Left cardiac atrium (tissue), 4 donors: ENCODE results near the gene ATP6V1G2. TPM values are rescaled to one million over a fixed set of nuclear protein-coding genes. Genes with fewer than 3 reads are reported as not detected.
A peak's percentile ranks its signal among the peaks of the same experiment; 100 is the strongest.
"Not testable (repeated sequence)": the region's sequence is repeated elsewhere in the genome, so short reads cannot be mapped to it uniquely, and the experiment has no call there.

Experiments used
- ATAC-seq, 2 donors: fragments of 200-7000 bp; cut with Tn5 transposase; one replicate each; pipeline ENCODE4 v1.9.1; 2020; ENCODE audit warnings: mild to moderate bottlenecking in 2 of 2, moderate library complexity in 2 of 2
- DNase-seq: peaks from one replicate; pipeline ENCODE4 v3.0.0-alpha.2; 2020
- intact Hi-C, 2 donors: fragments of 100-400 bp; cut with DNase I; formaldehyde crosslinking; loops; one replicate each; pipeline versions ENCODE4 v1.14.1 to v1.15.1; 2022 to 2023
- total RNA-seq, 2 donors: library from RNA; stranded (reverse); fragmentation: NEBNext Ultra II Directional; extraction: Animal tissue kit (Norgen Biotek cat#: 25700); gene quantifications; one replicate each; pipeline ENCODE4 v1.2.1, GENCODE V29; 2021
- donor health status: DM: no; HTN: yes; CAD: no.
- donor health status: DM: no; HTN: yes; CAD: no; lungs with severe emphysema.
- donor health status: DM: yes; HTN: yes; CAD: no.
- donor health status: Dilated cardiomyopathy.

The ATP6V1G2 gene
- total RNA-seq, 2 donors from 2014 or later = 1.9 to 2.7 TPM

DNA sequence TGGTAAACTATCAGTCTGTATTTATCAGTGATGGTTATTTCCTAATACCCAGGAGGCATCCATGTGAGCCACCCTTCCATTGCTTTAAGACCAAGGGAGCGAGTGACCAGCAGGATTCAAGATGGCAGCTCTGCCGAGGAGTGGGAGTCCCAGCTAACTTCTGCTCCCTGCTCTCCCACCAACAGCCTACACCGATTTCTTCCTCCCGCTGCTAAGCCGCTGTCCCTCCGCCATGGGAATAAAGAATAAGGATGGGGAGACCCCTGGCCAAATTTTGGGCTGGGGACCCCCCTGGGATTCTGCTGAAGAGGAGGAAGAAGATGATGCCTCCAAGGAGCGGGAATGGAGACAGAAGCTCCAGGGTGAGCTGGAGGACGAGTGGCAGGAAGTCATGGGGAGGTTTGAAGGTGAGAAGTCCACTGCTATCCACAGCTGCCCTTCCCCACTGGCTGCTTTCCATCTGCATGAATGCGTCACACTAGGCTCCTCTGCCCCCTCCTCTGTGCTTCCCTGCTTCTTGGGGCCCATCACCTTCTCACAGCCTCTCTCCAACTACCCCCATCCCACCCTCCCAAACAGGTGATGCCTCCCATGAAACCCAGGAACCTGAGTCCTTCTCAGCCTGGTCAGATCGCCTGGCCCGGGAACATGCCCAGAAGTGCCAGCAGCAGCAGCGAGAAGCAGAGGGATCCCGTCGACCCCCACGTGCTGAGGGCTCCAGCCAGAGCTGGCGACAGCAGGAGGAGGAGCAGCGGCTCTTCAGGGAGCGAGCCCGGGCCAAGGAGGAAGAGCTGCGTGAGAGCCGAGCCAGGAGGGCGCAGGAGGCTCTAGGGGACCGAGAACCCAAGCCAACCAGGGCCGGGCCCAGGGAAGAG lies 11.3 kb upstream of the ATP6V1G2 start:
- ATAC-seq (no peak), DNase-seq (no peak)
- intact Hi-C loops = no loop called here

DNA sequence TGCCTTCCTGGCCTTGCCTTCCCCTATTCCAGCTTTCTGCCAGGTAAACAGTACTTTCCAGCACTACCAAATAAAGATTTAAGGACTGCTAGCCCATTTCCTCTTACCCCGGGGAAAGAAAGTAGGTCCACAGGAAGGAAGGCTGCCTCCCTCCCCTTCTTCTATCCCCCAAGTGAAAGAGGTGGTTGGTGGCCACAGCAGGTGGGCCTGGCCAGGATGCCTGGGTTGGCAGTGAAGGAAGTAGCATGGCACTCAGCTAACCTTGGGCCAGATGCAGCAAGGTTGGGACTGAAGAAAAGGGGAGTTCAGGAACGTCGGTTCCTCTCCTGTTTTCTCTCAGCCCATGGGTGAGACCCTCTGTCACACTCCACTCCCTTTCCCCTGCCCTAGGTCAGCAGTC lies 9.9 kb upstream of the ATP6V1G2 start:
- intact Hi-C loops = no loop called here
- DNase-seq (no peak), ATAC-seq (no peak)

DNA sequence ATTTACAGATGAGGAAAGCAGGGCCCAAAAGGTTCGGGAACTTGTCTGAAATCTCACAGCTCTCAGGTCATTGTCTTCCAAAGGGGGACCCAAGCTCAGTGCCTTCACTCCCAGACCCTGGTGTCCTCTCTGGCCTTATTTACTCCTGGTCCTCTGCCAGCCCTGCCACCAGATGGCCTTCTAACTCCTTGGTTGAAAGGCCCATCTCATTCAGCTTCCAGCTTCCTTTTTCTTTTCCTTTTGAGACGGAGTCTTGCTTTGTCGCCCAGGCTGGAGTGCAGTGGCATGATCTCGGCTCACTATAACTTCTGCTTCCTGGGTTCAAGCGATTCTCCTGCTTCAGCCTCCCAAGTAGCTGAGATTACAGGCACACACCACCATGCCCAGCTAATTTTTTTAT lies 5.0 kb upstream of the ATP6V1G2 start:
- DNase-seq, ATAC-seq: not testable (repeated sequence)
- intact Hi-C loops = loop anchor here in 1 of 2 donors (5.0 kb wide), 1 partner anchor 46 kb away; no protein-coding TSS in a partner anchor

- intact Hi-C loops = loop anchor here in 1 of 2 donors (5.0 kb wide), 1 partner anchor 34 kb away; the partner anchor contains the start of gene LTB
- no peak for DNase-seq
- no peak for ATAC-seq
Measured at GRCh38 chr6:31548544-31548873, 2.1 kb upstream of the ATP6V1G2 start.

- ATAC-seq (no peak), DNase-seq (peak; percentile 45)
- intact Hi-C loops = loop anchor here in 1 of 2 donors (5.0 kb wide), 1 partner anchor 34 kb away; the partner anchor contains the start of gene LTB
Measured at GRCh38 chr6:31547727-31548543, 1.5 kb upstream of the ATP6V1G2 start.

GRCh38 chr6:31546958-31547726 lies 734 bp upstream of the ATP6V1G2 start, which contains the start of gene NFKBIL1:
TSS of gene NFKBIL1 (plus strand) at chr6:31547608. CDS start at chr6:31547695, 87 bp downstream.
- peak; percentile 97 for DNase-seq
- intact Hi-C loops = loop anchor here in 1 of 2 donors (1.0 to 5.0 kb wide), 2 partner anchors 35 to 51 kb away; partner anchors contain the start of gene LTB
- peak; percentile 97 to 98 for ATAC-seq

DNA sequence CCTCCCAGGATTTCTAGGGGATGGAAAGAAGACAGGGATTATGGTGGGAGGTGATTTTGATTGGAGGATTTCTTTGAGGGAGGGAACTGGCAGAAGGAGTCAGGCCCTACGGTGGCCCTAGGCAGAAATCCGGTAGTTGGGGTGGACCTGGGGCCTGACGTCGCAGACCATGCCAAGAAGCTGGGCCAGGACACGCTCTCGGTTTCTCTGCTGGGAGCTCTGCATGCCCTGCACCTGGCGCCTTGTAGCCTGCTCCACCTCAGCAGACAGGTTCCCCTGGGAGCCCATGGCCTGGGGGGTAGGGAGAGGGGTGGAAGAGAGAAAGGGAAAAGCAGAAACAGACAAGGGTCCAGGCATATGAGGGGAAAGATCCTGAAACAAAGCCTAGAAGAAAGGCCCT lies 1.1 kb downstream of the ATP6V1G2 start:
- DNase-seq = no peak
- ATAC-seq = no peak
- intact Hi-C loops = loop anchor here in 1 of 2 donors (5.0 kb wide), 1 partner anchor 37 kb away; the partner anchor contains the start of gene LTB

DNA sequence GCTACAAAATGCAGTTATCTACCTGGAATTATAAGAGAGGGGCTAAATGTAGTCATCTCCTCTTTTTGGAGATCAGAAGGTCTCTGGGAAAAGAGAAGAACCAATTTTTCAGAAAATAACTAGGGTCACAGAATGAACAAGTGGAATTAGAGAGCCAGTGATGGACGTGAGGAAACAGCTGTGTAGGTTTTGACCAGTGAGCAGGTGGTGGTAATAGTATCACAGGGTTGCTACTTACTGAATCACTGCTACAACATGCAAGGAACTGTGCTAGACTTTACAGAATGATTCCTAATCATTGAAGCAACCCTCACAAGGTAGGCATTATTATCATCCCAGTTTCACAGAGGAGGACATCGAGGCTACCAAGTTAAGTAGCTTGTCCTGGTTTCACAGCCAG lies 1.7 kb downstream of the ATP6V1G2 start:
- ATAC-seq (no peak), DNase-seq (no peak)
- intact Hi-C loops = loop anchor here in 1 of 2 donors (5.0 kb wide), 2 partner anchors 38 to 47 kb away; partner anchors contain the start of genes LTB and MICB

DNA sequence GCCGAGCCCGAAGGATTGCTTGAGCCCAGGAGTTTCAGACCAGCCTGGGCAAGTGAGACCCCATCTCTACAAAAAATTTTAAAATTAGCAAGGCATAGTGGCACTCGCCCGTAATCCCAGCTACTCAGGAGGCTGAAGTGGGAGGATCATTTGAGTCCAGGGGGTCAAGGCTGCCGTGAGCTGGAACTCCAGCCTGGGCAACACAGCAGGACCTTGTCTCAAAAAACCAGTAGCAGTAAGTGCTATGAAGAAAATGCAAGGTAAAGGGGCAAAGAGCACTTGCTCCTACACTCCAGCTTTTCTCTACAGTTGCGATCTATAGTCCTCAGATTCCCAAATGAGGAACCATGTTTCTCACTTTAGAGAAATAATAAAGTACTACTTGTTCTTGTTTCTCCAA lies 2.8 kb downstream of the ATP6V1G2 start:
- DNase-seq (no peak), ATAC-seq (no peak)
- intact Hi-C loops = loop anchor here in 1 of 2 donors (5.0 kb wide), 1 partner anchor 46 kb away; the partner anchor contains the start of gene MICB

DNA sequence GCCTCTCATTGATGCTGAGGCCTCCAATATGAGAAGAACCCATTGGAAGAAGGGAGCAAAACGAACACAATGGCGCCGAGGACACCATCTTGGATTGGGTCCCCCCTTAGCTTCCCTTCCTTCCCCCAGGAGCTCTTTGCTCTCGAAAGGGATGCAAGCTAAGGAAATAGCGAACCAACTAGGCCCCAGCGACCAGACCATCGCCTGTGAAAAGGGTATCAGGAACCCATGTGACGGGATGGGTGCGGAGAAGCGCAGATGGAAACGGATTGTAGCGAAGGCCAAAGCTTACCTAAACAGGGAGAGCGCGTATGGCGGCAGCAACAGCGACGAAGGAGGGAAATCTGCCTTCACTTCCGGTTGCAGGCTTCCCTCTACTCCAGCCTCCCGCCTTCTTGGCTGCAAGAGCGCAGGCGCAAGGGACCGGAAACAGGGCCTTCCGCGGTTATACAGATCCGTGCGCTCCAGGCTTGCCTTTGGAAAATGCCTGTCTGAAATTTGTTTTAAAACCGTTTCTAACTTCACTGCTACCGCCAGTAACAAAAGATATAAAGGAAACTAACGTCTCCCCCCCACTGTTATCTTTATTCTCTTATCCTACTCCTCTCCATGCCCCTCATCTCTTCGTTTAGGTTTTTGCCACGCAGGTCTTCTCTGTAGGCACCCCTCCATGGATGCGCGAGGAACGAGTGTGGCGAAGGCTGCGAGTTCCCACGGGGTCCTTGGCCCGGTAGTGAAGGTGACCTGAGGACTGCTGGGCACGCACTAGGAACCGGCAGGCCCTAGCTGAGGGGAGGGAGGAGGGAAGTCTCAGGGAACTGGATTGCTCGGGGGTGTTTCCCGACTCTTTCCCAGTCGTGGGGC lies 4.5 kb downstream of the ATP6V1G2 start, which contains the start of gene DDX39B:
Gene DDX39B (minus strand): TSS at position 346 of the 864 bp plus-strand sequence. CDS start 1,471 bp downstream, outside the sequence.
- intact Hi-C loops = loop anchor here in 1 of 2 donors (5.0 kb wide), 1 partner anchor 45 kb away; the partner anchor contains the start of gene MICB
- DNase-seq (peak; percentile 96), ATAC-seq (peak; percentile 93 to 94)

DNA sequence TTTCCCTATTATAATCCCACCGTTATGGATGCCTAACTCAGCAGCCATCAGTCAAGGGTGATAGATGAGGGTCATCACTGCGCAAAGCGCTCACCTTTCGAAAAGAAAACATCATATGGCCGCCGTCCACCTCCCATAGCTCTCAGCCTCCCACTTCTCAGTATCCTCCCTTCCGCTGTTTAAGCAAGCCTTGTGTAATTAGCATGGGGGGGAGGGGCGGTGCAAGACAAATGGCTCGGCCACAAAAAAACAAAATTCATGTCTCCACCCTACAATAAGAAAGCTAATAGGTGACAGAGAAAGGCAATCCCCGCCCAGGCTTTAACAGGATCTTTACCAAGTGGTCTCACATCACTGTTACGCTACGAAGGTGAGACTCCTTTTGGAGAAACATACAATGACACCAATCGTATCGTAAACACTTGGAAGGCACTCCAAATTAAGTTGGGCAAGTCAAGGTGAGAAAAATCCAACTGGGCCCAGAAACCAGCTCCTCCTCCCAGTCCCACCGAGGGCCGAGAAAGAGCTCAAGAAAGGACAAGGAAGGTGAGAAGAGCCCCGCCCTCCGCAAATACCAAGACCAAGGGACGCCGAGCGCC lies 5.2 kb downstream of the ATP6V1G2 start:
- peak; percentile 31 to 47 for ATAC-seq
- intact Hi-C loops = loop anchor here in 1 of 2 donors (5.0 kb wide), 1 partner anchor 44 kb away; the partner anchor contains the start of gene MICB
- peak; percentile 65 for DNase-seq

DNA sequence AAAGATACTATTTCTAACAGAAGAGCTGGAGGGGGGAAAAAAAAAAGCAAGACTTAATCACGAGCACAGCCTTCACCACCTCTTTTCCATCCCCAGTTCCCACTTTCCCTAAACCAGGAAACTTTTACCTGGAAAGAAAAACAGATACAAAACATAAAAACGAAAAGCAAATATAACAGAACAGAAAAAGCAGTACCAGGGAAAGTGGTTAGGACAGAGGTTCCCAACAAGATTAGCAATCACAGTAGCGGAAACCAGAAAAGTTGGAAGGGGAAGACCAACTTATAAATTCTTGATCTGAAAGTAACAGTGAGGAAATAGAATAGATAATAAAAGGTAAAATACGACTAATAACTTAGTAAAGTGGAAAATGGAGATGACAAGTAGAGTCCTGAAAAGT lies 5.8 kb downstream of the ATP6V1G2 start:
- DNase-seq = no peak
- ATAC-seq = no peak
- intact Hi-C loops = loop anchor here in 1 of 2 donors (5.0 kb wide), 1 partner anchor 43 kb away; the partner anchor contains the start of gene MICB

DNA sequence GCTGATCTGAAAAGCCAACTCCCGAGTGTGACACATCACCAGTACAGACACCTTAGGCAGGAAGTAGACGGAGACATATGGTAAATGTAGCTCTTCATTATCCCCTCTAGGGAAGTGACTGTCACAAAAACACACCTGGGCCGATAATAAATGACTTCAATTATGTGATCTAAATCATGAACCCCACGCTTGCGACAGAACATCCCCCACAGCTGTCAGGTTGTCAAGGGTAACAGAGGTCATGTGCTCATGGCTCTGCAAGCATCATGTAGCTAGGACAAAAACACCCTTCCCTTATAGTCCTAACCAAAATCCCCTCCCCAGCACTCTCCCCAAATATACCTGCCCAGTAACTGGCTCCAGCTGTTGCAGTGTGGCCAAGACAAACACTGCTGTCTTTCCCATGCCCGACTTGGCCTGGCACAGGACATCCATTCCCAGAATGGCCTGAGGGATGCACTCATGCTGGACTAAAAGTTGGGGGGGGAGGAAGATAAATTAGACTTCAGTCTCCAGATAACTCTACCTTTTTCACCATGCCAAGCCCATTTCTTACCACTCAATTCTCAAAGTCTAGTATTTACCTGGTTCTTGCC lies 7.5 kb downstream of the ATP6V1G2 start:
- no peak for DNase-seq
- intact Hi-C loops = no loop called here
- no peak for ATAC-seq

DNA sequence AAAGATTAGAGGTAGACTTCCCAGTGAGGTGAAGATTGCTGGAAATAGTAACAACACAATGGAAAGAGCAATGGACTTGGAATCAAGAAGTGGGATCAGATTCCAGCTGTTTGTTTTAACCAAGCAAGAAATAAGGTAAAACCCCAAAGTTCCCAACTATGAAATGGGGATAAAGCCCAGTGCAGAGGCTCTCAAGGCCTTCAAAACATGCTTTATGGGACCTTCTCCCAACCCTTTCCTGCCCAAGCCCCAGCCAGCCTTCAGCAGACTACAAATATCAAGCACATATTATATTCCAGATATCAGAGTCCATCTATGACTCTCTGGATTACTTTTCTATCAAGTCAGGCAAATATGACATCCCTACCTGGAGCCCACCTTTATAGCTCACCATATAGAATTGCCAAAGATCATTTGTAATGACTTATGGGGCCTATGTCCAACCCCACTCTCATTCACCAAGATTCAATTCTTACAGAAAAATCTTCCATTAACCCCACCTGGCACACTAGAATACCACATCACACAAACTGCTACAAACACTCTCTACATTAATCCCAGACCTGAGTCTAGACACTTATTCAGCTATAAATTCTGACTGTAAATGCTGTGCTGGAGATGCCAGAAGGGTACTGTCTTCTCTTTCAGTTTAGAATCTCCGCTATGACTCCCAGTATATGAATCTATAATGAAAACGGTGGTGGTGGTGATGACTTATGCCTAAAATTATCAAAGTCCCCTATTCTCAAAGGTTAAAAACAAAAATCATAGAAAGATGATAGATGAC lies 10.7 kb downstream of the ATP6V1G2 start:
- DNase-seq = no peak
- intact Hi-C loops = no loop called here
- no peak for ATAC-seq

DNA sequence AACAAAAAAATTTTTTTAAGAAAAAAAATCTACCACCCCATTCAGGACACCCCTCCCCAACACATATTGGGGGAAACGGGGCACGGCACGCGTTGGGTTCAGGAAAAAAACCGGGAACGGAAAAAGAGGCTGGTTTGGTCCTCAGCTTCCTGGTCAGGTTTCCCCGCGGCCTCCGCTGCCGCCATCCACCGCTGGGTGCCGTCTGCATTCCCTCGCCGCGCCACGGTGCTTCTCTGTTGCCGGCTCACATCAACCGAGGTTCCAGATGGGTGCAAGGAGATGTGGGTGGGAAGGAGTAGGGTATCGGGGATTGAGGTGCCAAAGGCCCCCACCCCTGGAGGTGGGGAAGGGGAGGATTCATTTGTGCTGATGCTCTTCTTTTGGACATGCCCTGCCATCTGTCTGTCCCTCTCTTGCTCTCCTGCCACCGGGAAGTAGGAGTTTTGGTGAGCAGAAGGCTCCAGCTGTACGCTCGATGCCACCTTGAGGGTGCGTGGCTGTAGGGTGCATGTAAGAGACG lies 11.8 kb downstream of the ATP6V1G2 start:
- no peak for DNase-seq
- ATAC-seq = no peak
- intact Hi-C loops = no loop called here

- ATAC-seq = no peak
- no peak for DNase-seq
- intact Hi-C loops = no loop called here
Measured at GRCh38 chr6:31534011-31534410, 12.4 kb downstream of the ATP6V1G2 start.
